Stimulated activated naive CD8-positive, alpha-beta T cell treated with anti-CD3 and anti-CD28 coated beads, Interleukin-15, Interleukin-2, amounts not matched to agents 100 ng/mL and 50 ng/mL, for 24 hours (primary cell): ENCODE results near the gene PAPOLG.
A peak's percentile ranks its signal among the peaks of the same experiment; 100 is the strongest.

Experiments
- H3K27ac Mint-ChIP-seq: one replicate; pipeline ENCODE4 v1.8.0; 2021; ENCODE audit warnings: mild to moderate bottlenecking, mixed read lengths
- H3K27me3 Mint-ChIP-seq: one replicate; pipeline ENCODE4 v1.8.0; 2021; ENCODE audit warnings: mixed read lengths
- H3K36me3 Mint-ChIP-seq: one replicate; pipeline ENCODE4 v1.8.0; 2021; ENCODE audit warnings: low read depth, mixed read lengths
- H3K4me1 Mint-ChIP-seq: one replicate; pipeline ENCODE4 v1.8.0; 2021; ENCODE audit warnings: low read depth, mixed read lengths
- H3K4me3 Mint-ChIP-seq: one replicate; pipeline ENCODE4 v1.8.0; 2021; ENCODE audit warnings: mild to moderate bottlenecking, mixed read lengths
- H3K9me3 Mint-ChIP-seq: one replicate; pipeline ENCODE4 v1.8.0; 2021; ENCODE audit warnings: mixed read lengths

The PAPOLG gene

GRCh38 chr2:60756097-60757087, at the start of gene PAPOLG:
TSS of gene PAPOLG (plus strand) at chr2:60756268. CDS start at chr2:60756479, 211 bp downstream.
- Mint-ChIP-seq H3K4me3 (peak within 1 kb of the TSS; percentile 97), H3K27me3 (no peaks in the 10 kb centered on the region), H3K4me1 (peaks cover 40% of the 10 kb centered on the region), H3K27ac (peak within 1 kb of the TSS; percentile 98), H3K9me3 (no peaks in the 10 kb centered on the region), H3K36me3 (peaks cover 31% of the 10 kb centered on the region)

GRCh38 chr2:60707750-60708371, 48.2 kb upstream of the PAPOLG start:
- Mint-ChIP-seq H3K27me3 (no peaks in the 10 kb centered on the region), H3K27ac (no peak overlapping the region), H3K36me3 (no peaks in the 10 kb centered on the region), H3K9me3 (no peaks in the 10 kb centered on the region), H3K4me3 (no peak overlapping the region), H3K4me1 (no peaks in the 10 kb centered on the region)

GRCh38 chr2:60708630-60709320, 47.3 kb upstream of the PAPOLG start:
- H3K27ac Mint-ChIP-seq: no peak overlapping the region
- no peak overlapping the region for H3K4me3 Mint-ChIP-seq
- no peaks in the 10 kb centered on the region for H3K9me3 Mint-ChIP-seq
- H3K36me3 Mint-ChIP-seq: no peaks in the 10 kb centered on the region
- no peaks in the 10 kb centered on the region for H3K4me1 Mint-ChIP-seq
- H3K27me3 Mint-ChIP-seq: no peaks in the 10 kb centered on the region

- H3K4me3 Mint-ChIP-seq: no peak overlapping the region
- H3K27me3 Mint-ChIP-seq: no peaks in the 10 kb centered on the region
- H3K36me3 Mint-ChIP-seq: no peaks in the 10 kb centered on the region
- H3K9me3 Mint-ChIP-seq: no peaks in the 10 kb centered on the region
- no peaks in the 10 kb centered on the region for H3K4me1 Mint-ChIP-seq
- H3K27ac Mint-ChIP-seq: no peak overlapping the region
Observed at GRCh38 chr2:60710707-60711106, 45.4 kb upstream of the PAPOLG start.

GRCh38 chr2:60715561-60715960, 40.5 kb upstream of the PAPOLG start:
- peaks cover 10% of the 10 kb centered on the region for H3K4me1 Mint-ChIP-seq
- H3K9me3 Mint-ChIP-seq: no peaks in the 10 kb centered on the region
- no peaks in the 10 kb centered on the region for H3K27me3 Mint-ChIP-seq
- H3K36me3 Mint-ChIP-seq: no peaks in the 10 kb centered on the region
- no peak overlapping the region for H3K27ac Mint-ChIP-seq
- no peak overlapping the region for H3K4me3 Mint-ChIP-seq

GRCh38 chr2:60717691-60718090, 38.4 kb upstream of the PAPOLG start:
- Mint-ChIP-seq H3K36me3 (no peaks in the 10 kb centered on the region), H3K4me1 (peaks cover 10% of the 10 kb centered on the region), H3K4me3 (no peak overlapping the region), H3K27ac (no peak overlapping the region), H3K27me3 (no peaks in the 10 kb centered on the region), H3K9me3 (no peaks in the 10 kb centered on the region)

- Mint-ChIP-seq H3K36me3 (no peaks in the 10 kb centered on the region), H3K27ac (no peak overlapping the region), H3K9me3 (no peaks in the 10 kb centered on the region), H3K27me3 (no peaks in the 10 kb centered on the region), H3K4me1 (peaks cover 10% of the 10 kb centered on the region), H3K4me3 (no peak overlapping the region)
Observed at GRCh38 chr2:60719331-60719730, 36.7 kb upstream of the PAPOLG start.

- no peaks in the 10 kb centered on the region for H3K27me3 Mint-ChIP-seq
- no peak overlapping the region for H3K4me3 Mint-ChIP-seq
- no peaks in the 10 kb centered on the region for H3K36me3 Mint-ChIP-seq
- H3K4me1 Mint-ChIP-seq: no peaks in the 10 kb centered on the region
- H3K27ac Mint-ChIP-seq: no peak overlapping the region
- no peaks in the 10 kb centered on the region for H3K9me3 Mint-ChIP-seq
Observed at GRCh38 chr2:60725466-60725865, 30.6 kb upstream of the PAPOLG start.

- Mint-ChIP-seq H3K36me3 (no peaks in the 10 kb centered on the region), H3K9me3 (no peaks in the 10 kb centered on the region), H3K4me3 (no peak overlapping the region), H3K27me3 (no peaks in the 10 kb centered on the region), H3K4me1 (no peaks in the 10 kb centered on the region), H3K27ac (no peak overlapping the region)
Observed at GRCh38 chr2:60728855-60729254, 27.2 kb upstream of the PAPOLG start.

GRCh38 chr2:60735496-60736250, 20.4 kb upstream of the PAPOLG start:
- H3K4me3 Mint-ChIP-seq: peak overlapping the region; percentile 84

GRCh38 chr2:60738679-60739078, 17.4 kb upstream of the PAPOLG start:
- Mint-ChIP-seq H3K27ac (no peak overlapping the region), H3K36me3 (no peaks in the 10 kb centered on the region), H3K9me3 (no peaks in the 10 kb centered on the region), H3K27me3 (peaks cover 21% of the 10 kb centered on the region), H3K4me3 (no peak overlapping the region), H3K4me1 (peaks cover 7% of the 10 kb centered on the region)

More at GRCh38 chr2:60735496-60736250, 20.4 kb upstream of the PAPOLG start:
- no peaks in the 10 kb centered on the region for H3K9me3 Mint-ChIP-seq
- peaks cover 7% of the 10 kb centered on the region for H3K4me1 Mint-ChIP-seq
- H3K36me3 Mint-ChIP-seq: no peaks in the 10 kb centered on the region
- H3K27ac Mint-ChIP-seq: no peak overlapping the region
- H3K27me3 Mint-ChIP-seq: peaks cover 21% of the 10 kb centered on the region

- Mint-ChIP-seq H3K36me3 (no peaks in the 10 kb centered on the region), H3K27ac (no peak overlapping the region), H3K4me1 (peaks cover 7% of the 10 kb centered on the region), H3K4me3 (no peak overlapping the region), H3K9me3 (no peaks in the 10 kb centered on the region), H3K27me3 (peaks cover 21% of the 10 kb centered on the region)
Observed at GRCh38 chr2:60739156-60739555, 16.9 kb upstream of the PAPOLG start.

GRCh38 chr2:60741576-60741975, 14.5 kb upstream of the PAPOLG start:
- H3K4me3 Mint-ChIP-seq: no peak overlapping the region
- no peaks in the 10 kb centered on the region for H3K36me3 Mint-ChIP-seq
- peaks cover 15% of the 10 kb centered on the region for H3K4me1 Mint-ChIP-seq
- no peak overlapping the region for H3K27ac Mint-ChIP-seq
- H3K27me3 Mint-ChIP-seq: peaks cover 4% of the 10 kb centered on the region
- H3K9me3 Mint-ChIP-seq: no peaks in the 10 kb centered on the region

GRCh38 chr2:60742419-60742818, 13.6 kb upstream of the PAPOLG start:
- H3K36me3 Mint-ChIP-seq: no peaks in the 10 kb centered on the region
- no peak overlapping the region for H3K4me3 Mint-ChIP-seq
- H3K27ac Mint-ChIP-seq: no peak overlapping the region
- no peaks in the 10 kb centered on the region for H3K9me3 Mint-ChIP-seq
- peaks cover 4% of the 10 kb centered on the region for H3K27me3 Mint-ChIP-seq
- H3K4me1 Mint-ChIP-seq: peaks cover 15% of the 10 kb centered on the region
